ENCODE results near the gene RIT1. TPM values are rescaled to one million over a fixed set of nuclear protein-coding genes. Genes with fewer than 3 reads are reported as not detected.

RIT1 gene
- total RNA-seq, 1 experiment from 2014 or later = 21.9 TPM

DNA sequence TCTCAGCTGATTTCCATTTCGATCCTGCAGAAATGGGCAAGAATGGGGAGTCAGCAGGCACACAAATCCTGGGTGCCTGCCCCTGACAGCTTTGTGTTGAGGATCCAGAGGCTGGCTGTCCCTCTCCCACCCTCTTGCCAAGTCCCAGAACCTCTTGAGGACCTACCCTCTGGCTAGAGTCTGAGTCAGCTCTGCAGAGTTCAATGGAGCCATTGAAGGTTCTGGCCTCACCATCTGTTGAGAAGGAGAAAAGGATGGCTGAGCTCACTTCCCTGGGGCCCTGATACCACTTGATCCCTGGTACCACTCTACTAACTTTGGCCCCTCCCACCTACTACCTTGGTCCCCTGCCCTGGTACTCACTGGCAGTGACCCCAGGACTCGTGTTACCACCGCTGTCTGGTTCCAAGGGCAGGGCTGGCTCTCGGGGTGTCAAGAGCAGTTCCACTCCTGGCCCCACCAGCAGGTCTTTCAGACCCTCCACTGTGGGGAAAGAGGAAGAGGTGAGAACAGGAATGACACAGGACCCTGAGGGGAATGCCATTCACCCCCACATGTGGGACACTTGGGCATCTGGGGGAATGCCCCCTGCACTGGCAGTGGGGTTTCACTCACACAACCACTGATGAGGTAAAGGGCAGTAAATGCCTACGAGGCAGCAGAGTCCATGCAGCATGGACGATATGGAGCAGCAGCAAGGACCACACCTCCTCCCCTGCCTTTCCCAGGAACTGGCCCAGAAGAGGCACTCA, 40.8 kb upstream of the RIT1 start:
- no peak overlapping the region for H3K4me3 Mint-ChIP-seq (ENCODE audit: unreplicated experiment)
- no peaks in the 10 kb centered on the region for H3K4me1 Mint-ChIP-seq (ENCODE audit: low read depth, unreplicated experiment)
- Histone ChIP-seq H3K36me3 (ENCODE audit: control insufficient read depth, insufficient read depth, low read length) (peaks cover 4% of the 10 kb centered on the region), H3K27me3 (replicated peaks; ENCODE audit: control insufficient read depth, insufficient read depth, low read length) (no peaks in the 10 kb centered on the region), H3K4me1 (no peaks in the 10 kb centered on the region), H3K4me3 (ENCODE audit: low read depth, low read length) (no peak overlapping the region), H3K9me3 (no peaks in the 10 kb centered on the region)
- no peak for TF ChIP-seq CTCF (IDR thresholded peaks at IDR 0.05; ENCODE audit: insufficient read depth in 1 of 2, low read depth in 1 of 2, low read length in 1 of 2, severe bottlenecking in 1 of 2, unreplicated experiment in 1 of 2)
- ChIA-PET CTCF (interaction anchor here (0.9 kb wide), 1 partner anchor 14 kb away, joined by 3 read pairs; no protein-coding TSS in a partner anchor), POLR2A (no interaction called here)
- peaks cover 85% of the 10 kb centered on the region for H3K36me3 Mint-ChIP-seq (ENCODE audit: insufficient read depth, unreplicated experiment)
- H3K9me3 Mint-ChIP-seq (ENCODE audit: unreplicated experiment) = no peaks in the 10 kb centered on the region
- BruUV-seq (replicated peaks) = no TSS peak
- H3K27ac Mint-ChIP-seq (ENCODE audit: unreplicated experiment) = no peak overlapping the region
- DNase-seq = no peak
- intact Hi-C loops (cut with micrococcal nuclease; ENCODE audit: unreplicated experiment) = no loop called here
- H3K27me3 Mint-ChIP-seq (ENCODE audit: insufficient read depth, unreplicated experiment) = no peaks in the 10 kb centered on the region

DNA sequence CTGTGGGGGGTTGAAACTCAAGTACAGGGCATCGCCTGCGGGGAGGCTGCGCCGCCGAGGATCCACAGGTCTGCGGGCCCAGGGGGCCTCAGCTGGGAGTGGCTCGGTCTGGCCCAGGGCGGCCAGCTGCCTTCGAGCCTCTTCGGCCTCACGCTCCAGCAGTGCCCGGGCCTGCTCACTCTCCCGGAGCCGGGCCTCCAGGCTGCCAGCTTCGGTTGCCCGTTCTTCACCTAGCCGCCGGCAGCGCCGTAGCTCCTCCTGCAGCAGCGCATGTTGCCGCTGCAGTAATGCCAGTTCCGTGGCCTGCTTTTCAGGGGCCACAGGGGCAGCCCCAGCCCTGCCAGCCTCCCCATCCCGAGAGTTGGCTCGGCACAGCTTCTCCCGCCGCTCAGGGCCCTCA, 39.7 kb upstream of the RIT1 start:
- no peaks in the 10 kb centered on the region for H3K9me3 Mint-ChIP-seq (ENCODE audit: unreplicated experiment)
- H3K27me3 Mint-ChIP-seq (ENCODE audit: insufficient read depth, unreplicated experiment) = no peaks in the 10 kb centered on the region
- Histone ChIP-seq H3K9me3 (no peaks in the 10 kb centered on the region), H3K4me3 (ENCODE audit: low read depth, low read length) (no peak overlapping the region), H3K36me3 (ENCODE audit: control insufficient read depth, insufficient read depth, low read length) (peaks cover 4% of the 10 kb centered on the region), H3K4me1 (no peaks in the 10 kb centered on the region), H3K27me3 (replicated peaks; ENCODE audit: control insufficient read depth, insufficient read depth, low read length) (no peaks in the 10 kb centered on the region)
- CTCF ChIA-PET = interaction anchor here (0.6 to 0.9 kb wide), 2 partner anchors 8 to 13 kb away, joined by 3 to 5 read pairs; no protein-coding TSS in a partner anchor
- peaks cover 86% of the 10 kb centered on the region for H3K36me3 Mint-ChIP-seq (ENCODE audit: insufficient read depth, unreplicated experiment)
- TF ChIP-seq CTCF (IDR thresholded peaks at IDR 0.05; ENCODE audit: insufficient read depth in 1 of 2, low read depth in 1 of 2, low read length in 1 of 2, severe bottlenecking in 1 of 2, unreplicated experiment in 1 of 2) = no peak
- H3K27ac Mint-ChIP-seq (ENCODE audit: unreplicated experiment) = no peak overlapping the region
- intact Hi-C loops (cut with micrococcal nuclease; ENCODE audit: unreplicated experiment) = no loop called here
- no peak overlapping the region for H3K4me3 Mint-ChIP-seq (ENCODE audit: unreplicated experiment)
- POLR2A ChIA-PET = no interaction called here
- BruUV-seq (replicated peaks) = no TSS peak
- no peak for DNase-seq
- no peaks in the 10 kb centered on the region for H3K4me1 Mint-ChIP-seq (ENCODE audit: low read depth, unreplicated experiment)

- BruUV-seq (replicated peaks) = no TSS peak
Observed at GRCh38 chr1:155947741-155948140, 36.6 kb upstream of the RIT1 start.

More at GRCh38 chr1:155947741-155948140, 36.6 kb upstream of the RIT1 start:
- Histone ChIP-seq H3K4me3 (ENCODE audit: low read depth, low read length) (no peak overlapping the region), H3K27me3 (replicated peaks; ENCODE audit: control insufficient read depth, insufficient read depth, low read length) (no peaks in the 10 kb centered on the region), H3K4me1 (peaks cover 9% of the 10 kb centered on the region; the same call in 1 of the 2 replicates), H3K36me3 (ENCODE audit: control insufficient read depth, insufficient read depth, low read length) (peaks cover 2% of the 10 kb centered on the region), H3K9me3 (no peaks in the 10 kb centered on the region)
- Mint-ChIP-seq H3K27me3 (ENCODE audit: insufficient read depth, unreplicated experiment) (no peaks in the 10 kb centered on the region), H3K4me1 (ENCODE audit: low read depth, unreplicated experiment) (peaks cover 11% of the 10 kb centered on the region), H3K4me3 (ENCODE audit: unreplicated experiment) (no peak overlapping the region), H3K27ac (ENCODE audit: unreplicated experiment) (no peak overlapping the region), H3K36me3 (ENCODE audit: insufficient read depth, unreplicated experiment) (peaks cover 76% of the 10 kb centered on the region), H3K9me3 (ENCODE audit: unreplicated experiment) (no peaks in the 10 kb centered on the region)
- no peak for TF ChIP-seq CTCF (IDR thresholded peaks at IDR 0.05; ENCODE audit: insufficient read depth in 1 of 2, low read depth in 1 of 2, low read length in 1 of 2, severe bottlenecking in 1 of 2, unreplicated experiment in 1 of 2)
- DNase-seq = no peak
- intact Hi-C loops (cut with micrococcal nuclease; ENCODE audit: unreplicated experiment) = no loop called here
- POLR2A ChIA-PET = no interaction called here
- CTCF ChIA-PET = no interaction called here
